HG03064 (cell line): ENCODE data around the gene DLG2.

Experiments used
- ATAC-seq: cut with Tn5 transposase; IDR thresholded peaks from one replicate; pipeline ENCODE4 v1.9.1; 2021; ENCODE audit warnings: low read depth; ENCODE audit not compliant: unreplicated experiment

Gene DLG2

GRCh38 chr11:84106541-84106940 is 1520.6 kb downstream of the DLG2 start:
- ATAC-seq, result no peak

- ATAC-seq, result no peak
Measured at GRCh38 chr11:84105148-84105547, 1522.0 kb downstream of the DLG2 start.

GRCh38 chr11:84103096-84103495 is 1524.0 kb downstream of the DLG2 start:
- no peak for ATAC-seq

- no peak for ATAC-seq
Measured at GRCh38 chr11:84097186-84097585, 1530.0 kb downstream of the DLG2 start.

GRCh38 chr11:84091212-84091986 is 1535.7 kb downstream of the DLG2 start:
- no peak for ATAC-seq

GRCh38 chr11:84089072-84090057 is 1537.8 kb downstream of the DLG2 start:
- no peak for ATAC-seq

- ATAC-seq, result no peak
Measured at GRCh38 chr11:84071851-84072250, 1555.3 kb downstream of the DLG2 start.

- ATAC-seq, result no peak
Measured at GRCh38 chr11:84069048-84069447, 1558.1 kb downstream of the DLG2 start.

GRCh38 chr11:84061726-84062125 is 1565.4 kb downstream of the DLG2 start:
- ATAC-seq, result no peak

GRCh38 chr11:84056653-84057376 is 1570.3 kb downstream of the DLG2 start:
- no peak for ATAC-seq

GRCh38 chr11:84045146-84045545 is 1582.0 kb downstream of the DLG2 start:
- ATAC-seq, result no peak

- ATAC-seq, result no peak
Measured at GRCh38 chr11:84044706-84045105, 1582.4 kb downstream of the DLG2 start.

GRCh38 chr11:84036664-84037194 is 1590.4 kb downstream of the DLG2 start:
- no peak for ATAC-seq

GRCh38 chr11:84035645-84036044 is 1591.5 kb downstream of the DLG2 start:
- ATAC-seq, result no peak

- no peak for ATAC-seq
Measured at GRCh38 chr11:84034484-84034883, 1592.7 kb downstream of the DLG2 start.

- no peak for ATAC-seq
Measured at GRCh38 chr11:84024266-84024665, 1602.9 kb downstream of the DLG2 start.

GRCh38 chr11:84022695-84023094 is 1604.4 kb downstream of the DLG2 start:
- ATAC-seq, result no peak

GRCh38 chr11:84022201-84022600 is 1604.9 kb downstream of the DLG2 start:
- no peak for ATAC-seq

GRCh38 chr11:84021291-84021690 is 1605.9 kb downstream of the DLG2 start:
- no peak for ATAC-seq

GRCh38 chr11:84019571-84020194 is 1607.5 kb downstream of the DLG2 start:
- ATAC-seq, result no peak
